H1 (cell line): Measurements from ENCODE around the gene APOBEC3G. TPM values are rescaled to one million over a fixed set of nuclear protein-coding genes. Genes with fewer than 3 reads are reported as not detected.

Experiments
- CTCF ChIA-PET: fragments of 300-600 bp; sonication (Branson Sonifier 250); formaldehyde crosslinking; loops from one replicate; lab custom pipeline; 2021; ENCODE audit not compliant: partially characterized antibody; lab: Charles Lee
- POLR2A ChIA-PET: fragments of 300-600 bp; sonication (Branson Sonifier 250); formaldehyde crosslinking; loops from one replicate; lab custom pipeline; 2021; ENCODE audit warnings: inconsistent platforms; ENCODE audit not compliant: partially characterized antibody; lab: Charles Lee
- DNase-seq, 2 experiments: peaks; one replicate each; pipeline versions ENCODE4 v3.0.0 to v3.0.0-alpha.2; 2010 to 2022; ENCODE audit warnings: low spot score in 2 of 2, low read depth in 1 of 2, mixed read lengths in 1 of 2
- FAIRE-seq: peaks from 2 replicates; lab custom pipeline; 2011; peaks lifted over from hg19 to GRCh38; lab: Jason Lieb, UNC
- H2AFZ ChIP-seq: 2 replicates; pipeline ENCODE4 v1.8.1; 2012; ENCODE audit warnings: low read length, inconsistent platforms
- H2AK5ac ChIP-seq: 2 replicates; pipeline ENCODE4 v1.6.1; 2013; ENCODE audit warnings: low read depth, low read length
- H2BK120ac ChIP-seq: replicated peaks from 2 replicates; pipeline ENCODE3; 2013; ENCODE audit warnings: low read depth, low read length, inconsistent platforms
- H2BK12ac ChIP-seq: 2 replicates; pipeline ENCODE4 v1.6.1; 2013; ENCODE audit warnings: low read depth, low read length
- H2BK15ac ChIP-seq: 2 replicates; pipeline ENCODE4 v1.6.1; 2013; ENCODE audit warnings: low read length
- H2BK20ac ChIP-seq: 2 replicates; pipeline ENCODE4 v1.6.1; 2013; ENCODE audit warnings: low read length
- H2BK5ac ChIP-seq: 2 replicates; pipeline ENCODE4 v1.6.1; 2013; ENCODE audit warnings: low read depth, low read length
- H3K14ac ChIP-seq: 2 replicates; pipeline ENCODE4 v1.6.1; 2013; ENCODE audit warnings: inconsistent platforms; ENCODE audit not compliant: insufficient read length
- H3K18ac ChIP-seq: 2 replicates; pipeline ENCODE4 v1.6.1; 2013; ENCODE audit warnings: low read length; ENCODE audit errors: extremely low read depth
- H3K23ac ChIP-seq: 2 replicates; pipeline ENCODE4 v1.6.1; 2013; ENCODE audit warnings: inconsistent platforms; ENCODE audit not compliant: insufficient read length
- H3K23me2 ChIP-seq: 2 replicates; pipeline ENCODE4 v1.6.1; 2013; ENCODE audit warnings: low read depth, low read length
- H3K27ac ChIP-seq: 2 replicates; pipeline ENCODE4 v1.6.1; 2011; ENCODE audit warnings: low read depth, low read length, inconsistent platforms
- H3K27me3 ChIP-seq, 4 experiments: replicated peaks in 1 of 4; 1 replicate in 1 of 4; 2 replicates in 3 of 4; pipeline versions ENCODE4 v1.6.1 to v1.8.1; 2011 to 2013; ENCODE audit warnings: low read length in 3 of 4, mild to moderate bottlenecking in 3 of 4, inconsistent platforms in 2 of 4, mixed read lengths in 2 of 4, moderate library complexity in 1 of 4; ENCODE audit not compliant: control insufficient read depth in 3 of 4, insufficient read depth in 3 of 4; ENCODE audit errors: extremely low read depth in 1 of 4
- H3K36me3 ChIP-seq, 4 experiments: 2 replicates each; pipeline versions ENCODE4 v1.6.1 to v1.8.1; 2011 to 2013; ENCODE audit warnings: mild to moderate bottlenecking in 4 of 4, low read length in 3 of 4, moderate library complexity in 2 of 4, control low read depth in 1 of 4, inconsistent platforms in 1 of 4; ENCODE audit not compliant: insufficient read depth in 4 of 4, control insufficient read depth in 2 of 4
- H3K4ac ChIP-seq: replicated peaks from 2 replicates; pipeline ENCODE3; 2013; ENCODE audit warnings: low read length, low read depth, mixed read lengths, inconsistent platforms; ENCODE audit not compliant: insufficient read length
- H3K4me1 ChIP-seq, 4 experiments: replicated peaks in 1 of 4; 1 replicate in 1 of 4; 2 replicates in 3 of 4; pipeline versions ENCODE4 v1.6.1 to v1.8.1; 2011 to 2013; ENCODE audit warnings: low read length in 3 of 4, inconsistent platforms in 2 of 4, mixed read lengths in 1 of 4; ENCODE audit not compliant: insufficient read depth in 4 of 4, control insufficient read depth in 3 of 4
- H3K4me2 ChIP-seq, 2 experiments: 2 replicates each; pipeline versions ENCODE4 v1.6.1 to v1.8.1; 2011 to 2013; ENCODE audit warnings: low read depth in 2 of 2, low read length in 2 of 2, control low read depth in 1 of 2, inconsistent platforms in 1 of 2, mild to moderate bottlenecking in 1 of 2; ENCODE audit not compliant: insufficient read depth in 1 of 2
- H3K4me3 ChIP-seq, 4 experiments: fragments of 200-600, 300-600 bp in 1 of 4; sonication (generic), shearing (Covaris generic), sonication (Bioruptor Twin) in 1 of 4; 2 replicates each; pipeline versions ENCODE4 v1.5.1 to v1.8.1; 2011 to 2016; ENCODE audit warnings: low read length in 4 of 4, low read depth in 3 of 4, control low read depth in 2 of 4, inconsistent platforms in 2 of 4, mild to moderate bottlenecking in 2 of 4, mixed read lengths in 1 of 4, moderate library complexity in 1 of 4; ENCODE audit not compliant: insufficient read depth in 2 of 4; ENCODE audit errors: extremely low read depth in 1 of 4
- H3K56ac ChIP-seq: replicated peaks from 2 replicates; pipeline ENCODE3; 2013; ENCODE audit warnings: low read depth, mild to moderate bottlenecking, mixed read lengths, low read length, inconsistent platforms; ENCODE audit not compliant: insufficient read length
- H3K79me1 ChIP-seq: 2 replicates; pipeline ENCODE4 v1.6.1; 2013; ENCODE audit warnings: low read depth, low read length, control low read depth
- H3K79me2 ChIP-seq, 2 experiments: 2 replicates each; pipeline versions ENCODE4 v1.6.1 to v1.8.1; 2012 to 2013; ENCODE audit warnings: low read length in 2 of 2, mild to moderate bottlenecking in 2 of 2, inconsistent platforms in 1 of 2; ENCODE audit not compliant: insufficient read depth in 2 of 2, control insufficient read depth in 1 of 2
- H3K9ac ChIP-seq, 4 experiments: replicated peaks in 1 of 4; 1 replicate in 1 of 4; 2 replicates in 3 of 4; pipeline versions ENCODE4 v1.6.1 to v1.8.1; 2011 to 2013; ENCODE audit warnings: low read depth in 3 of 4, low read length in 3 of 4, control low read depth in 2 of 4, mild to moderate bottlenecking in 2 of 4, moderate library complexity in 2 of 4, inconsistent platforms in 1 of 4; ENCODE audit errors: extremely low read depth in 1 of 4
- H3K9me3 ChIP-seq, 2 experiments: 2 replicates each; pipeline versions ENCODE4 v1.6.1 to v1.8.1; 2012 to 2013; ENCODE audit warnings: mild to moderate bottlenecking in 2 of 2, moderate library complexity in 2 of 2, control low read depth in 1 of 2, inconsistent platforms in 1 of 2, low read depth in 1 of 2, low read length in 1 of 2, mixed read lengths in 1 of 2; ENCODE audit not compliant: insufficient read depth in 2 of 2
- H4K20me1 ChIP-seq, 2 experiments: replicated peaks in 1 of 2; 2 replicates each; pipeline versions ENCODE3 to v1.8.1; 2011 to 2013; ENCODE audit warnings: inconsistent platforms in 2 of 2, low read length in 2 of 2, mild to moderate bottlenecking in 1 of 2; ENCODE audit not compliant: insufficient read depth in 2 of 2, control insufficient read depth in 1 of 2
- H4K5ac ChIP-seq: 2 replicates; pipeline ENCODE4 v1.6.1; 2013; ENCODE audit warnings: low read length, low read depth, mixed read lengths, inconsistent platforms; ENCODE audit not compliant: insufficient read length
- H4K8ac ChIP-seq: 2 replicates; pipeline ENCODE4 v1.8.0; 2013; ENCODE audit warnings: mild to moderate bottlenecking, moderate library complexity, low read length, inconsistent platforms; ENCODE audit not compliant: insufficient read depth; ENCODE audit errors: extremely low read depth
- H4K91ac ChIP-seq: replicated peaks from 2 replicates; pipeline ENCODE3; 2013; ENCODE audit warnings: low read length, mixed read lengths, inconsistent platforms; ENCODE audit not compliant: insufficient read length
- ASH2L ChIP-seq: fragments of 200-600, 300-600 bp; sonication (generic); IDR thresholded peaks from one replicate; pipeline ENCODE4 v1.7.1; 2017; ENCODE audit warnings: low read length
- BCL11A ChIP-seq, 2 experiments: IDR thresholded peaks; one replicate each; pipeline ENCODE4 v1.6.1; 2011; ENCODE audit warnings: low read depth in 2 of 2, low read length in 2 of 2, mild to moderate bottlenecking in 2 of 2
- BRCA1 ChIP-seq: IDR thresholded peaks from 2 replicates; pipeline ENCODE4 v1.6.1; 2012; ENCODE audit warnings: low read depth, low read length, improper control_type of control experiment
- CEBPB ChIP-seq: IDR thresholded peaks from 2 replicates; pipeline ENCODE4 v1.6.1; 2012; ENCODE audit warnings: low read depth, low read length
- JUN ChIP-seq: IDR thresholded peaks from 2 replicates; pipeline ENCODE4 v1.6.1; 2011; ENCODE audit warnings: low read depth, mild to moderate bottlenecking, improper control_type of control experiment, low read length
- NANOG ChIP-seq: IDR thresholded peaks from 2 replicates; pipeline ENCODE4 v1.6.1; 2011; ENCODE audit warnings: low read length, low read depth, mild to moderate bottlenecking, inconsistent platforms; ENCODE audit not compliant: insufficient read depth, poor library complexity, severe bottlenecking
- PHF8 ChIP-seq: fragments of 200-600 bp; sonication (generic); conservative IDR thresholded peaks from 2 replicates; pipeline ENCODE4 v1.7.1; 2012; ENCODE audit warnings: low read depth, mild to moderate bottlenecking, inconsistent platforms, low read length, moderate library complexity
- TAF1 ChIP-seq: IDR thresholded peaks from 2 replicates; pipeline ENCODE4 v1.6.1; 2011; ENCODE audit warnings: mild to moderate bottlenecking, low read depth, low read length
- TAF7 ChIP-seq: optimal IDR thresholded peaks from 2 replicates; pipeline ENCODE3; 2011; ENCODE audit warnings: low read depth, mild to moderate bottlenecking, inconsistent platforms, low read length, moderate library complexity, borderline replicate concordance
- WGBS, 2 experiments: shearing (Covaris generic) in 1 of 2; methylation state at CpG; one replicate each; pipeline versions ENCODE4 v1.1.6 to v1.1.7; 2013 to 2015; ENCODE audit warnings: low lambda C conversion rate in 2 of 2, mixed read lengths in 2 of 2, inconsistent platforms in 1 of 2, low coverage in 1 of 2, missing lambda C conversion rate in 1 of 2; ENCODE audit not compliant: insufficient replicate concordance in 2 of 2, insufficient coverage in 1 of 2, insufficient read length in 1 of 2; ENCODE audit errors: extremely low coverage in 1 of 2, missing lambda C conversion rate in 1 of 2; 5-methylcytosine and 5-hydroxymethylcytosine counted together
- polyA plus RNA-seq, 7 experiments: library from polyadenylated mRNA; depleted of rRNA in 3 of 7; stranded (reverse) in 5 of 7; unstranded in 2 of 7; fragments of >200 nt in 5 of 7; fragments of 200-250 nt in 2 of 7; gene quantifications; 1 replicate in 5 of 7; 2 replicates in 1 of 7; 4 replicates in 1 of 7; pipeline versions ENCODE4 v1.2.1 to v1.2.3, GENCODE V29; 2011 to 2013; ENCODE audit warnings: missing spikeins in 2 of 7, mixed read lengths in 2 of 7
- total RNA-seq: library from RNA; stranded (reverse); fragmentation: NEBNext Ultra II Directional; extraction: Animal tissue kit (Norgen Biotek cat#: 25700); gene quantifications from 2 replicates; pipeline ENCODE4 v1.2.1, GENCODE V29; 2021
- TF ChIP-seq, protein P1 (sequence below): IDR thresholded peaks from 2 replicates; pipeline ENCODE4 v1.6.1; 2012; ENCODE audit warnings: inconsistent platforms
- TF ChIP-seq, protein P2 (sequence below), 3 experiments: IDR thresholded peaks; 1 replicate in 2 of 3; 2 replicates in 1 of 3; pipeline versions ENCODE4 v1.5.1 to v1.6.1; 2011; ENCODE audit warnings: low read length in 3 of 3, mild to moderate bottlenecking in 3 of 3, inconsistent platforms in 2 of 3, low read depth in 1 of 3, moderate library complexity in 1 of 3; ENCODE audit not compliant: insufficient read depth in 1 of 3; ENCODE audit errors: control extremely low read depth in 1 of 3

APOBEC3G gene
- total and polyA plus RNA-seq, 2 of the 8 experiments (the other 6 are each of a cell fraction or from before 2014, with no cell fraction given), result 1.7 to 2.0 TPM

- no peaks in the 10 kb centered on the region for H3K36me3 ChIP-seq
- no peak overlapping the region for H4K8ac ChIP-seq
- no peak overlapping the region for H3K4me3 ChIP-seq
- no peaks in the 10 kb centered on the region for H4K20me1 ChIP-seq
- H3K79me1 ChIP-seq, result no peaks in the 10 kb centered on the region
- no peak overlapping the region for H4K5ac ChIP-seq
- no peak overlapping the region for H3K27ac ChIP-seq
- peak overlapping the region; percentile 1; the same call in 1 of the 2 replicates for H2BK12ac ChIP-seq
- H3K27me3 ChIP-seq, result no peaks in the 10 kb centered on the region
- no peak overlapping the region for H2BK120ac ChIP-seq
- no peak overlapping the region for H3K9ac ChIP-seq
- H3K18ac ChIP-seq, result no peak overlapping the region
- no peaks in the 10 kb centered on the region for H3K23me2 ChIP-seq
- ChIA-PET POLR2A (interaction anchor here (2.2 to 7.4 kb wide), 2 partner anchors 20 to 187 kb away, joined by 5 to 67 read pairs; partner anchors contain the start of gene RPL3), CTCF (interaction anchor here (1.7 to 2.2 kb wide), 2 partner anchors 13 to 20 kb away, joined by 7 to 8 read pairs; no protein-coding TSS in a partner anchor)
- no peak overlapping the region for H2BK20ac ChIP-seq
- H3K56ac ChIP-seq, result no peak overlapping the region
- H2AK5ac ChIP-seq, result peak overlapping the region; percentile 40; the same call in 1 of the 2 replicates
- DNase-seq (no peak), FAIRE-seq (no peak)
- WGBS, 2 experiments, result 90% methylated on average over 9 of the region's 9 CpGs; no CpG with 5 or more reads in 1 of the 2 experiments
- no peak overlapping the region for H3K14ac ChIP-seq
- H2BK5ac ChIP-seq, result no peak overlapping the region
- H3K4me1 ChIP-seq, result peaks cover 4 to 18% (median 7%) of the 10 kb centered on the region in 4 experiments; a peak in 4 of 7 replicates
- H3K9me3 ChIP-seq, result 0 out of 4 replicates have a peak, but pooled peaks cover 0 to 3% of the 10 kb centered on the region in 2 experiments
- H3K4me2 ChIP-seq, result no peak overlapping the region
- no peak overlapping the region for H3K23ac ChIP-seq
- H2AFZ ChIP-seq, result no peak overlapping the region
- no peaks in the 10 kb centered on the region for H3K79me2 ChIP-seq
- H2BK15ac ChIP-seq, result no peak overlapping the region
- H3K4ac ChIP-seq, result peak overlapping the region; percentile 96
- peak overlapping the region; percentile 72 for H4K91ac ChIP-seq
- TF ChIP-seq TAF7, result no peak
- no peak for TF ChIP-seq NANOG
- TF ChIP-seq BRCA1, result no peak
- TF ChIP-seq PHF8, result no peak
- no peak for TF ChIP-seq CEBPB
- TF ChIP-seq BCL11A (IDR thresholded peaks at IDR 0.05; ENCODE audit: low read depth in 2 of 2, low read length in 2 of 2), result no peak
- TF ChIP-seq JUN, result no peak
- TF ChIP-seq, protein P1, sequence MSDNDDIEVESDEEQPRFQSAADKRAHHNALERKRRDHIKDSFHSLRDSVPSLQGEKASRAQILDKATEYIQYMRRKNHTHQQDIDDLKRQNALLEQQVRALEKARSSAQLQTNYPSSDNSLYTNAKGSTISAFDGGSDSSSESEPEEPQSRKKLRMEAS, result no peak
- TF ChIP-seq, protein P2, sequence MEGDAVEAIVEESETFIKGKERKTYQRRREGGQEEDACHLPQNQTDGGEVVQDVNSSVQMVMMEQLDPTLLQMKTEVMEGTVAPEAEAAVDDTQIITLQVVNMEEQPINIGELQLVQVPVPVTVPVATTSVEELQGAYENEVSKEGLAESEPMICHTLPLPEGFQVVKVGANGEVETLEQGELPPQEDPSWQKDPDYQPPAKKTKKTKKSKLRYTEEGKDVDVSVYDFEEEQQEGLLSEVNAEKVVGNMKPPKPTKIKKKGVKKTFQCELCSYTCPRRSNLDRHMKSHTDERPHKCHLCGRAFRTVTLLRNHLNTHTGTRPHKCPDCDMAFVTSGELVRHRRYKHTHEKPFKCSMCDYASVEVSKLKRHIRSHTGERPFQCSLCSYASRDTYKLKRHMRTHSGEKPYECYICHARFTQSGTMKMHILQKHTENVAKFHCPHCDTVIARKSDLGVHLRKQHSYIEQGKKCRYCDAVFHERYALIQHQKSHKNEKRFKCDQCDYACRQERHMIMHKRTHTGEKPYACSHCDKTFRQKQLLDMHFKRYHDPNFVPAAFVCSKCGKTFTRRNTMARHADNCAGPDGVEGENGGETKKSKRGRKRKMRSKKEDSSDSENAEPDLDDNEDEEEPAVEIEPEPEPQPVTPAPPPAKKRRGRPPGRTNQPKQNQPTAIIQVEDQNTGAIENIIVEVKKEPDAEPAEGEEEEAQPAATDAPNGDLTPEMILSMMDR (IDR thresholded peaks at IDR 0.05; ENCODE audit: control extremely low read depth in 1 of 3, insufficient read depth in 1 of 3, low read depth in 1 of 3, low read length in 3 of 3), result no peak
- no peak for TF ChIP-seq ASH2L
- no peak for TF ChIP-seq TAF1
Measured at GRCh38 chr22:39129746-39130145, 52.7 kb downstream of the APOBEC3G start.
